ENCODE data around the gene GNG7. TPM values are rescaled to one million over a fixed set of nuclear protein-coding genes. Genes with fewer than 3 reads are reported as not detected.
"Not testable (repeated sequence)": the region's sequence is repeated elsewhere in the genome, so short reads cannot be mapped to it uniquely, and the experiment has no call there.

GNG7 gene
- total and polyA plus RNA-seq, 10 of the 15 experiments (the other 5 are each of a cell fraction or from before 2014, with no cell fraction given): 1.9 to 13.6 (median 6.5) TPM

- Histone ChIP-seq H3K27ac (ENCODE audit: control insufficient read depth, insufficient read depth) (no peak overlapping the region), H3K9me3 (replicated peaks; ENCODE audit: control insufficient read depth, insufficient read depth, low read length) (no peaks in the 10 kb centered on the region), H3K27me3 (replicated peaks in 1 of 2; ENCODE audit: control insufficient read depth in 2 of 2, insufficient read depth in 2 of 2, low read length in 1 of 2) (no peaks in the 10 kb centered on the region), H3K9ac (ENCODE audit: control insufficient read depth, insufficient read depth, low read length) (no peak overlapping the region), H3K4me3 (no peak overlapping the region), H3K4me1 (ENCODE audit: control insufficient read depth, insufficient read depth, low read length) (peaks cover 10% of the 10 kb centered on the region), H3K79me2 (ENCODE audit: control insufficient read depth, insufficient read depth, low read length) (no peaks in the 10 kb centered on the region), H4K20me1 (ENCODE audit: control insufficient read depth, insufficient read depth) (no peaks in the 10 kb centered on the region), H3K4me2 (ENCODE audit: control insufficient read depth, insufficient read depth) (no peak overlapping the region), H2AFZ (ENCODE audit: control insufficient read depth, low read depth, low read length) (no peak overlapping the region), H3K36me3 (ENCODE audit: control insufficient read depth in 2 of 2, insufficient read depth in 2 of 2, low read length in 1 of 2) (peaks cover 0 to 5% of the 10 kb centered on the region in 2 experiments; a peak in 1 of 4 replicates)
- DNase-seq (ENCODE audit: low read depth, low spot score): no peak
- no peak for FAIRE-seq
- TF ChIP-seq MEF2B (IDR thresholded peaks at IDR 0.05; ENCODE audit: partially characterized antibody, poor library complexity, severe bottlenecking) (no peak), SIX5 (IDR thresholded peaks at IDR 0.05; ENCODE audit: low read depth, low read length, severe bottlenecking) (no peak), SMARCA5 (IDR thresholded peaks at IDR 0.05) (no peak), IKZF2 (IDR thresholded peaks at IDR 0.05) (no peak), SPI1 (IDR thresholded peaks at IDR 0.05; ENCODE audit: borderline replicate concordance, insufficient read depth, low read depth, low read length) (no peak), JUNB (IDR thresholded peaks at IDR 0.05) (no peak), CHD4 (IDR thresholded peaks at IDR 0.05) (no peak), ZNF274 (IDR thresholded peaks at IDR 0.05; ENCODE audit: insufficient read depth, insufficient read length) (no peak), RUNX3 (IDR thresholded peaks at IDR 0.05; ENCODE audit: low read length) (no peak), MAX (IDR thresholded peaks at IDR 0.05; ENCODE audit: low read depth, low read length) (no peak), NFXL1 (IDR thresholded peaks at IDR 0.05; ENCODE audit: borderline replicate concordance) (no peak), CBX3 (IDR thresholded peaks at IDR 0.05; ENCODE audit: borderline replicate concordance, low read depth) (no peak), SMAD5 (IDR thresholded peaks at IDR 0.05; ENCODE audit: low read depth) (no peak), ATF2 (IDR thresholded peaks at IDR 0.05; ENCODE audit: low read length) (no peak)
- ChIA-PET POLR2A (no interaction called here), SMC1A (ENCODE audit: uncharacterized antibody, unreplicated experiment) (interaction anchor here (2.3 kb wide), 1 partner anchor 104 kb away, joined by 6 read pairs; no protein-coding TSS in a partner anchor), CTCF (interaction anchor here (1.1 to 1.5 kb wide), 2 partner anchors 101 to 305 kb away, joined by 3 to 4 read pairs; no protein-coding TSS in a partner anchor), RAD21 (ENCODE audit: unreplicated experiment) (interaction anchor here (1.0 kb wide), 1 partner anchor 104 kb away, joined by 5 read pairs; no protein-coding TSS in a partner anchor)
- BruUV-seq (replicated peaks): no TSS peak
- 50% methylated on average over 16 of the region's 16 CpGs for WGBS (ENCODE audit: insufficient coverage, insufficient replicate concordance, low lambda C conversion rate, missing lambda C conversion rate)
- ATAC-seq: no peak
- intact Hi-C loops (cut with micrococcal nuclease; ENCODE audit: unreplicated experiment) (loop anchor here (5.0 kb wide), 1 partner anchor 241 kb away; no protein-coding TSS in a partner anchor), in situ Hi-C loops (cut with MboI) (loop anchor here (5.0 kb wide), 2 partner anchors 101 to 241 kb away; no protein-coding TSS in a partner anchor)
Measured at GRCh38 chr19:2645826-2646225, 56.7 kb downstream of the GNG7 start.

GRCh38 chr19:2643123-2643737 lies 59.3 kb downstream of the GNG7 start:
- H4K20me1 ChIP-seq (ENCODE audit: control insufficient read depth, insufficient read depth); H3K27ac ChIP-seq (ENCODE audit: control insufficient read depth, insufficient read depth); H3K27me3 ChIP-seq (replicated peaks in 1 of 2; ENCODE audit: control insufficient read depth in 2 of 2, insufficient read depth in 2 of 2, low read length in 1 of 2); H3K36me3 ChIP-seq (ENCODE audit: control insufficient read depth in 2 of 2, insufficient read depth in 2 of 2, low read length in 1 of 2); POLR2A ChIA-PET; H3K9ac ChIP-seq (ENCODE audit: control insufficient read depth, insufficient read depth, low read length); H2AFZ ChIP-seq (ENCODE audit: control insufficient read depth, low read depth, low read length); DNase-seq (ENCODE audit: low read depth, low spot score); H3K79me2 ChIP-seq (ENCODE audit: control insufficient read depth, insufficient read depth, low read length); H3K9me3 ChIP-seq (replicated peaks; ENCODE audit: control insufficient read depth, insufficient read depth, low read length); H3K4me3 ChIP-seq; FAIRE-seq; H3K4me1 ChIP-seq (ENCODE audit: control insufficient read depth, insufficient read depth, low read length); BruUV-seq (replicated peaks); intact Hi-C loops (cut with micrococcal nuclease; ENCODE audit: unreplicated experiment); RAD21 ChIA-PET (ENCODE audit: unreplicated experiment); SMC1A ChIA-PET (ENCODE audit: uncharacterized antibody, unreplicated experiment); H3K4me2 ChIP-seq (ENCODE audit: control insufficient read depth, insufficient read depth); in situ Hi-C loops (cut with MboI); ATAC-seq: not testable (repeated sequence)
- WGBS (ENCODE audit: insufficient coverage, insufficient replicate concordance, low lambda C conversion rate, missing lambda C conversion rate): 95% methylated on average over 37 of the region's 38 CpGs
- CTCF ChIA-PET: interaction anchor here (0.5 to 1.7 kb wide), 2 partner anchors 90 to 106 kb away, joined by 3 to 5 read pairs; no protein-coding TSS in a partner anchor

All from GM12878 (cell line).